Mucosa of gallbladder (tissue), 1 donor: Measurements from ENCODE around the gene COLEC12. TPM values are rescaled to one million over a fixed set of nuclear protein-coding genes. Genes with fewer than 3 reads are reported as not detected.
"Not testable (repeated sequence)": the region's sequence is repeated elsewhere in the genome, so short reads cannot be mapped to it uniquely, and the experiment has no call there.

Experiments
- DNase-seq: peaks from one replicate; pipeline ENCODE4 v3.0.0-alpha.2; 2020; ENCODE audit warnings: low spot score
- total RNA-seq: library from RNA; stranded (reverse); gene quantifications from one replicate; pipeline ENCODE4 v1.2.1, GENCODE V29; 2021
- donor health status: DM: no; HTN: no; CAD: no.

Gene COLEC12
- total RNA-seq, 1 donor from 2014 or later: 4.9 TPM

DNA sequence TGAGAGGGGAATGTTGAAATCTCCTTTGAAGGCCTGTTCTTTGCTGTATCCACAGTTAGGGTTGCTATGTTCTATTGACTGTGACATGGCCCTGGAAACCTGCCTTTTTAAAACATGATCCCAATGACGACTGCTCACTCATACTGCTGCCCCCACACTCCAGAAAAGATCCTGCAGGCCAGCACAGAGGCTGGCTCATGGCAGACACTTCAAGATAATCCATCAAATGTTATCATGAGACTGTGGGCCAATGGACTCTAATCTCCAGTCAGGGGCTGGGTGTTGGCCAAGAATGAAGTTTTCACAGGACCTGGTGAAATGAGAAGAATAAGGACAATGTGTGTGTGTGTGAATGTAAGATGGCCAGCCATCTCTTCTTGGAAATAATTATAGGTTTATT lies 173.7 kb downstream of the COLEC12 start:
- DNase-seq: no peak

DNA sequence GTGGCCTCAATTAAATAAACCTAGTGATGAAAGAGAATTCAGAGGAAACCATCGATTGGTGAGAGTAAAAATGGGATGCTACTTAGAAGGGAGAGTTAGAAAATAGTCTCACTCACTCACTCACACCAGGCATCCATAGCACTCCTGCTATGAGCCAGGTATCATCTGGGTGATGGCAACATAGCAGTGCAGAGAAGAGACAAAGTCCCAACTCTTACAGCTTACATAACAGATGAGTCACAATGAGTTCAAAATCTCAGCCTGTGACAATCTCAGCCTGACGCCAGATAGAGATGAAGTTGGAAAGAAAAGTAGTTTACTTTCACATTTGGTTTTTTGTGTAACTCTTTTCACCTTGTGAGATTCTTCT lies 177.3 kb downstream of the COLEC12 start:
- DNase-seq: no peak

DNA sequence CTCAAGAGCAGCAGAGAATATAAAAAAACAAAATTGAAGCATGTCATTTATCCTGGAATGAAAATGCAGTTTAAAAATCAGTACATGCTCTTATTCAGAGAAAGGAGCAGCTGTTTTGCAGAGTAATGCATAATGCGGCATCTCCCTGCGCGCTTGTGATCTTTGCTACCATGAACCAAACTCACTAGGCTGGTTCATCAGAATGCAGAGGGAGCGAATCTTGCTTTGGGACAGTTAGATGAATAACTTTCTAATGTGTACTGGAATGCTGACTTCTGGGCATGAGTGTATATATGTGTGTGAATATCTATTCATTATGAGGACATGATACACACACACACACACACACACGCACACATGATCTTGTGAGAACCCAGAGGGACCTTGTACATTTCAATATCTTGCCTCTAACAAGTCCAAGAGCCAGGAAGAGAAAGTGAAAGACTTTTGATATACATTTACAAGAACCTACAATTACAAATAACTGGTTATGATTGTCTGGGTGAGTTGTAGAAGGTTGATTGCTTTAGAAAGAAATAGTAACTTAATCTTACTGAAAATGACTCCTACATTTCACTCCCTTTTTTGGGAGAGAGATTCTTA lies 178.5 kb downstream of the COLEC12 start:
- no peak for DNase-seq

DNA sequence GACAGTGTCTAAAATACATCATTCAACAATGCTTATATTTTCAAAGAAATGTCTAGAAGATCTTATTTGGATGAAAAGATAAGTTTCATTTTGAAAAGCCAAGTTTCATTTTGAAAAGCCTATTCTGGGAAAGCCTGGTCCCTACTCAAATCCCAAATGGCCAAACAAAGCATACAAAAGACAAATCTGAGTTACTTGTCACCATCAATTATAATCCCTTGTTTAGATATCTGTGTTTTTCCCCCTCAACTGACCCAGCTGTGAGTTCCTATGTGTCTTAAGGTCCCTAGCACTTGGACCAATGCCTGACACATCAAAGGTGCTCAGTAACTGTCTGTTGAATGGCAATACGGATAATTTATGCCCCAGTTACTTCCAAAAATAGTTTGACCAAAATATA lies 180.3 kb downstream of the COLEC12 start:
- no peak for DNase-seq

DNA sequence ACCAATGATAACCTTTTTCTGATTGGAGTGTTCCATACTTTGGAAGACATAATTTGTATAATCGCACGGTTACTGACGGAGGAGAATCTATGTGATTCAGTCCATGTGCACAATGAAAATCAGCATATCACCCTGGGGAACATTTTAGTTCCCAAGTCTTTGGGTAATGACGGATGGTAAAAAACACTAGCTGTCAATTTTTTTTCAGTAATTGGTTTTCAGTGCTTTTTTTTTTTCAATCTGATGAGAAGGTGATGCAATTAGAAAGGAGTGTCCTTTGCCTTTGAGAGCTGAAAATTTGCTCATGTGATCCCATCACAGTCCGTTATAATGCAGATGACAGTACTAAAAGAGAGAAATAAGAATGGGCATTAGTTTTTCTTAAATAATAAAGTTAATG lies 180.8 kb downstream of the COLEC12 start:
- no peak for DNase-seq

DNA sequence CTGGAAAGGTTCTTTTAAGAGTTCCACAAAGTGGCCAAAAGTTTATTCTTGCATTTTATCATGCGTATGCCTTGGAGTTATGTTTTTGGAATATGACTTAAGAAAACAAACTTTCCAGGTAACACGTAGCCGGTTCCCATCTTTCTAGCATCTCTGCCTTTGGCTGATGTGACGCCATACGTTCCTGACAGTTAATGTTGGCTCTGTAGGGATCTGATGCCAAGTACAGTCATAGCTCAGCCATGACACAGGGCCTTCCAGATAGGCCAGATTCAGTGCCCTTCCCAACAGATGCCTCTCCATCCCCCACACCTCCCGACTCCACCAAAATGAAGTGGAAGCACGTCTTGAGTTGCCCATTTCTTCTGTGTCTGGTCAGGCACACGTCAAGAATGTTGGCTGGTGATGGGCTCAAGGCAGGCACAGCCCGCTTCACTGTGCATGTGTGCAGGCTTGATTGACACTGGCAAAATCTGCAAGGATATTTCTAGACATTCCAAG lies 181.7 kb downstream of the COLEC12 start:
- DNase-seq: no peak

DNA sequence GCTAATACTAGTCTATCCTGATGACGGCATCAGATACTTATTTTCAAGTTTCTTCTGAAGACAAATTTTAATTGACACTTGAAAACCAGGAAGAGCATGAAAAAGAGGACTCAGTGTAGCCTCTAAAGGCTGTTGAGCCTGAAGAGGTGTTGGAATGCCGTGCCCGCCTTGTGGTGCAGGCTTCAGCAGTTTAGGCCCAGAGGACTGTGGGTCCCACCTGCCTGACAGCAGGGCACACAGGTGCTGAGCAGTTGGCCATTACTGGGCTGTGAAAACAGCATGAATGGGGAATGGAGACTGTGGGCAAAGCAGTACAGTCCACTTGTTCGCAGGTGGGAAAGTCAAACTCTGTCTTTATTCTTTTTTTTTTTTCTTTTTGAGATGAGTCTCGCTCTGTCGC lies 182.9 kb downstream of the COLEC12 start:
- no peak for DNase-seq

GRCh38 chr18:316393-316792 lies 184.1 kb downstream of the COLEC12 start:
- no peak for DNase-seq

DNA sequence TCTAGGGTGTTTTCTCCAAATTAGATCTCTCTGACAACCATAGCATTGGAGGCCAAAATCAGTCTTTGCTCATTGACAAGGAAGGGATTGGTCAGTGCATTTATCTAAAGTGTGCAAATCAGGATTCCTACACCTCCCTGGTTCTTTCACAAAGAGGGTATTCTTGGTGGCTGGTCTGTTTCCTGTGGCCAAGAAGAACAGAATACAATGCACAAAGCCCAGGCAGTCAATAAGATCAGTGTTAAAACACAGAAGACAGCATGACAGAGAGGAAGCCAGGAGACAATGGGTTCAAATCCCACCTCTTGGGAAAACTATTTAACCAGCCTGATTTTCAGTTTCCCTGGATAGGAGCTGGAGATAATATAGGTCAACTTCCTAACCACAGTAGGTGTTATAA lies 186.6 kb downstream of the COLEC12 start:
- DNase-seq: no peak

DNA sequence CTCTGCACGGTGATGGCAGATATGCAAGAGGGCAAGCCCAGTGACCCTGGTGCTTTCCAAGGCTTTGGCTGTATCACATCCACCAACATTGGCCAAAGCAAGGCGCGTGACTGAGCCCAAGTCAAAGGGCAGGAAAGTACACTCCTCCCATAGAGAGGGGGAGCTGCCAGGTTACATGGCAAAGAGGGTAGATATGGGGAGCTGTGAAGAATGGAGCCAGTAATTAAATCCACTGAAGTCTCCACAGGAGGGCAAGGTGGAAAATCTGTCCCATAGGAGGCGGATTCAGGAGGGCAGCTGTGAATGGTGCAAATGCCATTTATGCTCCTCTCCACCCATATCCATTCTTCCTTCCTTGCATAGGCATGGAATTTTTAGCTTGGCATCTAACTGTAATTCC lies 188.1 kb downstream of the COLEC12 start:
- DNase-seq: no peak

GRCh38 chr18:310042-310441 lies 190.5 kb downstream of the COLEC12 start:
- DNase-seq: no peak

GRCh38 chr18:308086-308485 lies 192.4 kb downstream of the COLEC12 start:
- DNase-seq: not testable (repeated sequence)

DNA sequence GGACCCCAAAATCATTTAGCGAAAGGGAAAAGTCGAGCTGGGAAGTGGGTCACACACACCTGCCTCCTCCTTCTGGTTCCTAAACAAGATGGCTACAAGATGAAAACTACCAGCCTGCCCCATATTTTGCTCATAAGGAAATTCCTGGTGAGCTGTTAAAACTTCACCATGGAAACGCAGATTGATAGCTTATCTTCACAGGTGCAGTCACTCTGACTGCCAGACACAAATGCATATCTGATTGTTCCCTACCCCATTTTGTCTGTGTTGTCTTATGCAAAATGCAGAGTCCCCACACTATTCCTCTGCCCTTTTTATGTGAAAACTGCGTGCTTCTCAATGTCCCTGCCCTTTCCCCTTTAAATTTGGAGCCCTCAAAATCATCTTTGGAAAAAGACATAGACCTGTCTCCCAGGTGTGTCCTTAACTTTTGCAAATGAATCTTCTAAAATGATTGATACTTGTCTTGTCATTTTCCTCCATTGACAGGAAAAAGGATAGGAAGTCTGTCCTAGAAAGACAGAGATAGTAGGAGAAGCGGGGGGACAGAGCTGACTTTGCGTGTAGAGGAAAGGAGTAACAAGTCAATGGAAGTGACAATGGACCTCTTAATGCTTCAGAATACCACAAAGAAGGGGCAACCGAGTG lies 193.8 kb downstream of the COLEC12 start:
- no peak for DNase-seq

DNA sequence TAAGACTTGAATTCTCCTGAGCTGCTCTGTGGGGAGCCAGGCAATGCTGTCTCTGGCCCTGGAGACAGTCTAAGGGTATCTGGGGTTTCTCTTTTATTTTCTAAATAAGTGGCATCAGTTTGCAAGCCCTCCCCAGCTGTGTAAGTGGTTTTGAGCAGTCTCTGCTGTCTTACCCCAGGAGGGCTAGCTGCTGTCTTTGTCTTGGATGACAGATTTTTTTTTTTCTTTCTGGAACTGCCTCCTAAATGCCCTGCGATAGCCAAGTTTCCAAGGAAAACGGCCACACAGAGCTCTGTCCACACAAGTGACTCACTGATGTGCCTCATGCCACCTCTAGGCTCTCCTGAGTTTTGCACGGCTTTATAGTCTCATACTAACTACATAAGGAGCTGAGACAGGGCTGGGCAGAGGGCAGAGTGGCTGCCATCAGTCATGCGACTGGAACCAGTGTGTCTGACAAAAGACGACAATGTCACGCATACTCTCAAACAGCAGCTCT lies 195.4 kb downstream of the COLEC12 start:
- DNase-seq: no peak

DNA sequence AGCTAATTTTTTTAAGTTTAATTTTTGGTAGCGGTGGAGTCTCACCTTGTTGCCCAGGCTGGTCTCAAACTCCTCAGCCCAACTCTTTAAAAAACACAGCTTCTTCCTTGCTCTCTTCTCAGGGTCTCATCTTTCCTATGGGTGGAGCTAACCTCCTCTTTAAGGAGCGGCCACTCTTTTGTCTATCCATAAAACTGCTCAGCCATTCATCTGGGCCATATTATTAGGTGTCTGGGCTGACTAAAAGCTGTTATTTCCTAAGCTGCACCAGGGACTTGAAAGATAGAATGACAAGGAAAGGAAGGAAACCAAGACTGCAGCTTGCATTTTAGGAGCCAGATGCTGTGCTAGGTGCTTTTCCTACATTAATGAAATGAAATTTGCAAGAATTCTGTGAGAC lies 196.9 kb downstream of the COLEC12 start:
- DNase-seq: no peak

DNA sequence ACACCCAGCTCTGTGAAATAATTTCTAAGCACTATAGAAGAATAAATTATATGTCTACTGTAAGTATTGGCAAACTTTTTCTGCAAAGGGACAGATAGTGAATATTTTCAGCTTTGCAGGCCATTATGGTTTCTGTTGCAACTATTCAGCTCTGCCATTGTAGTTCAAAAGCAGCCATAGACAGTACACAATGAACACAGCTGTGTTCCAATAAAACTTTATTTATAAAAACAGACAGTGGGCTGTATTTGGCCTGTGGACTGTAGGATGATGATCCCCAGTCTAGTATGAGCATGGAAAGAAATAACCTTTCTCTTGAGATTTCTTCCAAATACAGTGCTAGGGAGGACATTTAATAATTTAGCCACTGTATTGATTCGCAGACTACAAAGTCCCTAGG lies 197.5 kb downstream of the COLEC12 start:
- no peak for DNase-seq

DNA sequence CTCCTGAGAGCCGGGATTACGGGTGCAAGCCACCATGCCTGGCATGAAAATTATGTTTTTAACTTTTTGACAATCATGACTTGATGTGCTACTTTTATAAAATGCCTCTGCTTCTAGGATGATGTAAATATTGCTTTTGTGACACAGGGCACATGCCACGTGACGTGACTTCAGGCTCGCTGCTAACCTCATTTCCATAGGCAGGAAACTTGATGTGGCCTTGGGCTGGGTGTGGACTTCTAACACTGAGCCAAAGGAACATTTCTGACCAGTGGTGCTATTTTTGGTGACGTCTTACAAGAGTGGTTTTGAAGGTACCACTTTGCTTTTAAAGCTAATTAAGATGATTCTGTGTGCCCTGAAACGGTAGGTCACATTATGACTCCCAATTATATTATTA lies 198.4 kb downstream of the COLEC12 start:
- no peak for DNase-seq

DNA sequence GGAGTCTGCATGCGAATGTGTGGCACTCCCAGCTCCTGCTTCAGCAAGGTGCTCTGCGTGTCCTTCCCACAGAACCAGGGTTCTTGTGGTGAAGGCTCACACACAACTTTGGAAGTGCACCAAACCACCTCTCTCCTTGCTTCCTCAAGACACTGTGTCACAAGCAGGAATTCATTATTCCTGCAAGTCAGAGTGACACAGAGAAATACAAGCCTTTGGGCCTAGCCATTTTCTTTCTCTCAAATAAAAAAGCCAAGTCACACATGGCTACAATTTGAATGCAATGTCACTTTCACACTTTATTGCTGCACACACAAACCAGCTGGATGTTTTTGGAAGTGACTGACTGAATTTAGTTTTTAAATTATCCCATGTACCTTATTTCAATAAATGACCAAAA lies 202.6 kb downstream of the COLEC12 start:
- DNase-seq: no peak

- no peak for DNase-seq
Observed at GRCh38 chr18:295756-296490, 204.6 kb downstream of the COLEC12 start.

DNA sequence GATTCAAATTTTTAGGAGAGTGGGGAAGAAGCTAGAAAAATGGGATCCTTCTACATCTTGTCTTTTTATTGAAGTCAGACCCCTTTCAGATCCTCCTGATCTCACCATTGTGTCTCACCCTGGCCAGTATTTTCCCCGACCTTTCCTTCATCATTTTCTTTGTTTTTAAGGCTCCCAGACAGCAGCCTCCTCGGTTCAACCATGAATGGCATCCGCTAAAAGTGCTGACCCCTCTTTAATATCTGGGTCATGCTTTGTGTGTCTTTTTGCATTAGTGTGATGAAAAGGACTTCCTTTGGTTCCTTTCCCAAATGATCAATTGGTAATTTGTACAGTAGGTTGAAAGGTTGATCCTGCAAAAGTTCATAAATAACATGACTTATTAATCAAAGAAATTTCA lies 205.9 kb downstream of the COLEC12 start:
- DNase-seq: no peak

- DNase-seq: no peak
Observed at GRCh38 chr18:293536-293935, 207.0 kb downstream of the COLEC12 start.

DNA sequence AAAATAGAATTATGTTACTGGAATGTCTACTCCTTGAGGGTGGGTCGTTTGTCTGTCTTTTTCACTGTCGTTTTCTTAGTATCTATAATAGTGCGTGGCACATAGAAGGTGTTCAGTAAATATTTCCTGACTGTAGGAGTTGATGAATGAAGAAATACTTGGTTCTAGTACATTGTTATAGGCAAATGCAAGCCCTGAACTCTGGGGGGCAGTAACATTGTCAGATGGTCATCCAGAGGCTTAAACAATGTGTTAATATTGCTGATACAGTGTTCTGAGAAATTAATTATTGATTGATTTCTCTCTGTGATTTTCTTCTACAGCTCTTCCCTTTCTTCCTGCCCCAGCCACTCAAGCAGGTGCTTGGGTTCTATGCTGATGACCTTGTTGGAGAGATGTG lies 208.2 kb downstream of the COLEC12 start:
- no peak for DNase-seq

DNA sequence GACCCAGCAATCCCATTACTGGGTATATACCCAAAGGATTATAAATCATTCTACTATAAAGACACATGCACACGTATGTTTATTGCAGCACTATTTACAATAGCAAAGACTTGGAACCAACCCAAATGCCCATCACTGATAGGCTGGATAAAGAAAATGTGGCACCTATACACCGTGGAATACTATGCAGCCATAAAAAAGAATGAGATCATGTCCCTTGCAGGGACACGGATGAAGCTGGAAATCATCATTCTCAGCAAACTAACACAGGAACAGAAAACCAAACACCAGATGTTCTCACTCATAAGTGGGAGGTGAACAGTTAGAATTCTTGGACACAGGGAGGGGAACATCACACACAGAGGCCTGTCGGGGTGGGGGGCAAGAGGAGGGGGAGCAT lies 210.5 kb downstream of the COLEC12 start:
- DNase-seq: not testable (repeated sequence)
